K562 (cell line): ENCODE results near the gene WDR64. TPM values are rescaled to one million over a fixed set of nuclear protein-coding genes. Genes with fewer than 3 reads are reported as not detected.

Experiments
- DIDO1 ChIP-seq: fragments of 450-650 bp; IDR thresholded peaks from 2 replicates; pipeline ENCODE4 v1.6.1; 2016; ENCODE audit warnings: low read depth, missing biosample characterization, missing genetic modification characterization
- ETV1 ChIP-seq: fragments of 450-650 bp; conservative IDR thresholded peaks from 2 replicates; pipeline ENCODE4 v1.6.1; 2016; ENCODE audit warnings: missing genetic modification characterization, control low read depth, low read depth, missing compliant biosample characterization
- FOXM1 ChIP-seq, 2 experiments: fragments of 450-650 bp in 1 of 2; sonication (generic) in 1 of 2; formaldehyde crosslinking in 1 of 2; IDR thresholded peaks; 2 replicates each; pipeline versions ENCODE4 v1.6.1 to v1.9.0; 2017 to 2022; ENCODE audit warnings: low read depth in 2 of 2, mild to moderate bottlenecking in 2 of 2, missing genetic modification reagents in 1 of 2, moderate library complexity in 1 of 2
- HCFC1 ChIP-seq: IDR thresholded peaks from 2 replicates; pipeline ENCODE4 v1.6.1; 2012; ENCODE audit warnings: low read depth, low read length, improper control_type of control experiment
- HSF4 ChIP-seq: fragments of 250-450 bp; sonication (Bioruptor Pico); IDR thresholded peaks from 2 replicates; pipeline ENCODE4 v2.1.2; 2022; ENCODE audit warnings: mild to moderate bottlenecking, moderate library complexity, borderline replicate concordance
- KHSRP ChIP-seq: fragments of 450-650 bp; IDR thresholded peaks from 2 replicates; pipeline ENCODE4 v1.6.1; 2017
- KLF16 ChIP-seq: IDR thresholded peaks from 2 replicates; pipeline ENCODE4 v1.6.1; 2016; ENCODE audit warnings: antibody characterized with exemption
- NFE2L1 ChIP-seq: fragments of 450-650 bp; IDR thresholded peaks from 2 replicates; pipeline ENCODE4 v1.6.1; 2016; ENCODE audit warnings: missing genetic modification characterization, low read depth, mild to moderate bottlenecking, missing compliant biosample characterization, moderate library complexity, borderline replicate concordance
- NR3C1 ChIP-seq: sonication (generic); formaldehyde crosslinking; IDR thresholded peaks from 2 replicates; pipeline ENCODE4 v1.8.1; 2022; ENCODE audit warnings: missing genetic modification reagents
- PTBP1 ChIP-seq: fragments of 200-400 bp; formaldehyde crosslinking; IDR thresholded peaks from 2 replicates; pipeline ENCODE4 v1.6.1; 2017; ENCODE audit warnings: low read depth, low read length
- PTTG1 ChIP-seq: fragments of 450-650 bp; IDR thresholded peaks from 2 replicates; pipeline ENCODE4 v1.6.1; 2016; ENCODE audit warnings: low read depth, mild to moderate bottlenecking, missing genetic modification characterization, missing compliant biosample characterization
- SRSF7 ChIP-seq: fragments of 200-400 bp; formaldehyde crosslinking; optimal IDR thresholded peaks from 2 replicates; pipeline ENCODE3; 2017; ENCODE audit warnings: mild to moderate bottlenecking, low read depth, low read length
- STAT5A ChIP-seq: IDR thresholded peaks from 2 replicates; pipeline ENCODE4 v1.6.1; 2012; ENCODE audit warnings: low read length, inconsistent platforms, borderline replicate concordance
- TAL1 ChIP-seq: fragments of 450-650 bp; IDR thresholded peaks from 2 replicates; pipeline ENCODE4 v1.6.1; 2016; ENCODE audit warnings: mild to moderate bottlenecking
- THAP7 ChIP-seq: fragments of 250-450 bp; sonication (Bioruptor Pico); IDR thresholded peaks from 2 replicates; pipeline ENCODE4 v1.5.0; 2021
- ZNF146 ChIP-seq: IDR thresholded peaks from one replicate; pipeline ENCODE4 v1.6.1; 2018; ENCODE audit warnings: missing compliant biosample characterization; ENCODE audit not compliant: unreplicated experiment
- ZNF282 ChIP-seq: sonication (generic); formaldehyde crosslinking; IDR thresholded peaks from 2 replicates; pipeline ENCODE4 v1.8.1; 2023; ENCODE audit warnings: missing genetic modification reagents
- ZNF77 ChIP-seq: fragments of 250-450 bp; sonication (Bioruptor Pico); IDR thresholded peaks from 2 replicates; pipeline ENCODE4 v1.5.0; 2020
- polyA plus RNA-seq, 8 experiments: library from polyadenylated mRNA; depleted of rRNA in 4 of 8; stranded (reverse) in 5 of 8; unstranded in 3 of 8; fragments of >200 nt; fragmentation: Nextera tagmentation in 2 of 8; fragmentation: Illumina TruSeq in 1 of 8; extraction: Ambion mirVana in 2 of 8; extraction: Trizol in 1 of 8; gene quantifications; 2 replicates each; pipeline versions ENCODE4 v1.2.1 to v1.2.3, GENCODE V29; 2011 to 2014; ENCODE audit warnings: inconsistent platforms in 1 of 8, missing spikeins in 1 of 8
- total RNA-seq, 7 experiments: library from RNA; depleted of rRNA in 6 of 7; stranded (reverse); fragments of >200 nt in 6 of 7; fragmentation: Illumina TruSeq in 2 of 7; extraction: Trizol in 2 of 7; gene quantifications; 2 replicates each; pipeline versions ENCODE4 v1.2.1 to v1.2.3, GENCODE V29; 2011 to 2021; ENCODE audit warnings: low replicate concordance in 1 of 7
- TF ChIP-seq, protein P1 (sequence below): fragments of 200-800 bp; sonication (Bioruptor generic); IDR thresholded peaks from 2 replicates; pipeline ENCODE4 v1.6.1; 2016; ENCODE audit warnings: missing genetic modification characterization, missing compliant biosample characterization
- TF ChIP-seq, protein P2 (sequence below), 2 experiments: fragments of 250-450 bp in 1 of 2; fragments of 450-650 bp in 1 of 2; sonication (Bioruptor Pico) in 1 of 2; IDR thresholded peaks; 2 replicates each; pipeline versions ENCODE4 v1.6.1 to v1.8.0; 2016 to 2021; ENCODE audit warnings: mild to moderate bottlenecking in 2 of 2, moderate library complexity in 2 of 2, missing compliant biosample characterization in 1 of 2, missing genetic modification characterization in 1 of 2

The WDR64 gene
- total and polyA plus RNA-seq, 9 of the 15 experiments (the other 6 are each of a cell fraction or from before 2014, with no cell fraction given): 0.06 to 0.29 (median 0.19) TPM; not detected in 5

DNA sequence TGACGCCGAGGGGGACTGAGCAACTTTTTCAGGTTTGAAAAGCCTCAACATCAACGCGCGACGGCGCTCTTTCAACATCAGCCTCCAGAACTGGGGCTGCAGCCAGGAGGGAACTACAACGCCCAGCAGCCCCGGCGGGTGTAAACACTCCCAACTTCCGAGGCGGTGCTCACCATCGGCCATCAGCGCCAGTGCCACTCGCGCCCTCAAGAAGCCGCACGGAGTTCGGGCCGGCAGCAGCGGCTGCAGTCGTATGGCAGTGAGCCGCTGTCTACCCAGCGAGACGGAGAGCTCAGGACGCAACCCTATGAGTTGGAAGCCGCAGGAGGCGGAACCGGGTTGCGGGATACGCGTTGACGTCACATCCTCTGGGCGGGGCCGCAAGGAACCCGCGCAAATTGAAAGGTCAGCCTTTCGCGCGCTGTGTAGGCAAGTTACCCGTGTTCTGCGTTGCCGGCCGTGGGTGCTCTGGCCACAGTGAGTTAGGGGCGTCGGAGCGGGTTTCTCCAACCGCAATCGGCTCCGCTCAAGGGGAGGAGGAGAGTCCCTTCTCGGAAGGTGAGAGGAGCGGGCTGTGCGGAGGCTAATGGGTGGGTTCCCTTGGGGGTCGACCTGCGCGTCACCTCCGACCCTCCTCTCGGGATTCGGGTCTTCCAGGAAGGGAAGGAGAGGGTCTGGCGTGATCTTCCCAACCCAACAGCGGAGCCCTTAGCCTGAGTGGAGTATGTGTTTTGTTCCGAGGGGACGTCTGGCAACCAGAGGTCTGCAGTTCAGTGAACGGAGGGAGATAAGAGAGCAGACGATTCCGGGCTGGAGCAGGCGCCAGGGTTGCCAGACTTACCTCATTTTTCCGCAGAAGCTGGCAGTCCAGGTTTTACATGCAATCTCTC is 196.0 kb downstream of the WDR64 start, which contains the start of gene EXO1 (continued):
- TF ChIP-seq, protein P1, sequence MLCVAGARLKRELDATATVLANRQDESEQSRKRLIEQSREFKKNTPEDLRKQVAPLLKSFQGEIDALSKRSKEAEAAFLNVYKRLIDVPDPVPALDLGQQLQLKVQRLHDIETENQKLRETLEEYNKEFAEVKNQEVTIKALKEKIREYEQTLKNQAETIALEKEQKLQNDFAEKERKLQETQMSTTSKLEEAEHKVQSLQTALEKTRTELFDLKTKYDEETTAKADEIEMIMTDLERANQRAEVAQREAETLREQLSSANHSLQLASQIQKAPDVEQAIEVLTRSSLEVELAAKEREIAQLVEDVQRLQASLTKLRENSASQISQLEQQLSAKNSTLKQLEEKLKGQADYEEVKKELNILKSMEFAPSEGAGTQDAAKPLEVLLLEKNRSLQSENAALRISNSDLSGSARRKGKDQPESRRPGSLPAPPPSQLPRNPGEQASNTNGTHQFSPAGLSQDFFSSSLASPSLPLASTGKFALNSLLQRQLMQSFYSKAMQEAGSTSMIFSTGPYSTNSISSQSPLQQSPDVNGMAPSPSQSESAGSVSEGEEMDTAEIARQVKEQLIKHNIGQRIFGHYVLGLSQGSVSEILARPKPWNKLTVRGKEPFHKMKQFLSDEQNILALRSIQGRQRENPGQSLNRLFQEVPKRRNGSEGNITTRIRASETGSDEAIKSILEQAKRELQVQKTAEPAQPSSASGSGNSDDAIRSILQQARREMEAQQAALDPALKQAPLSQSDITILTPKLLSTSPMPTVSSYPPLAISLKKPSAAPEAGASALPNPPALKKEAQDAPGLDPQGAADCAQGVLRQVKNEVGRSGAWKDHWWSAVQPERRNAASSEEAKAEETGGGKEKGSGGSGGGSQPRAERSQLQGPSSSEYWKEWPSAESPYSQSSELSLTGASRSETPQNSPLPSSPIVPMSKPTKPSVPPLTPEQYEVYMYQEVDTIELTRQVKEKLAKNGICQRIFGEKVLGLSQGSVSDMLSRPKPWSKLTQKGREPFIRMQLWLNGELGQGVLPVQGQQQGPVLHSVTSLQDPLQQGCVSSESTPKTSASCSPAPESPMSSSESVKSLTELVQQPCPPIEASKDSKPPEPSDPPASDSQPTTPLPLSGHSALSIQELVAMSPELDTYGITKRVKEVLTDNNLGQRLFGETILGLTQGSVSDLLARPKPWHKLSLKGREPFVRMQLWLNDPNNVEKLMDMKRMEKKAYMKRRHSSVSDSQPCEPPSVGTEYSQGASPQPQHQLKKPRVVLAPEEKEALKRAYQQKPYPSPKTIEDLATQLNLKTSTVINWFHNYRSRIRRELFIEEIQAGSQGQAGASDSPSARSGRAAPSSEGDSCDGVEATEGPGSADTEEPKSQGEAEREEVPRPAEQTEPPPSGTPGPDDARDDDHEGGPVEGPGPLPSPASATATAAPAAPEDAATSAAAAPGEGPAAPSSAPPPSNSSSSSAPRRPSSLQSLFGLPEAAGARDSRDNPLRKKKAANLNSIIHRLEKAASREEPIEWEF (CRISPR knock-in tag): no peak
- TF ChIP-seq ZNF77: no peak
- no peak for TF ChIP-seq ZNF146 (CRISPR knock-in tag)
- TF ChIP-seq NFE2L1: no peak
- TF ChIP-seq PTTG1 (tag): no peak
- no peak for TF ChIP-seq TAL1
- peak; percentile 83 for TF ChIP-seq ETV1 (tag)
- TF ChIP-seq, protein P2, sequence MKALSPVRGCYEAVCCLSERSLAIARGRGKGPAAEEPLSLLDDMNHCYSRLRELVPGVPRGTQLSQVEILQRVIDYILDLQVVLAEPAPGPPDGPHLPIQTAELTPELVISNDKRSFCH (CRISPR knock-in tag; IDR thresholded peaks at IDR 0.05): no peak
- TF ChIP-seq, protein P2 (tag; IDR thresholded peaks at IDR 0.05): peak; percentile 100
- no peak for TF ChIP-seq STAT5A
- TF ChIP-seq THAP7 (CRISPR knock-in tag): no peak
- TF ChIP-seq ZNF282: no peak
- peak; percentile 69; the same call in 1 of the 2 replicates for TF ChIP-seq KHSRP
- no peak for TF ChIP-seq HSF4 (CRISPR knock-in tag)
- TF ChIP-seq HCFC1: peak; percentile 97
- TF ChIP-seq NR3C1: no peak
- no peak for TF ChIP-seq SRSF7
- TF ChIP-seq PTBP1: no peak
- peak; percentile 91 for TF ChIP-seq DIDO1 (tag)
- TF ChIP-seq FOXM1 (IDR thresholded peaks at IDR 0.05; ENCODE audit: low read depth): 0 out of 2 replicates have a peak, but pooled peaks have one; percentile 9
- TF ChIP-seq FOXM1 (CRISPR knock-in tag; IDR thresholded peaks at IDR 0.05; ENCODE audit: low read depth): peak; percentile 87; the same call in 1 of the 2 replicates
- no peak for TF ChIP-seq KLF16
